ENCODE measurements around the gene ACOXL. TPM values are rescaled to one million over a fixed set of nuclear protein-coding genes. Genes with fewer than 3 reads are reported as not detected.

ACOXL gene
- total RNA-seq, 2 donors from 2014 or later = 11.7 to 12.3 TPM

- Histone ChIP-seq H3K9me3 (ENCODE audit: control insufficient read depth, low read length) (peaks cover 14% of the 10 kb centered on the region), H3K36me3 (ENCODE audit: control insufficient read depth, insufficient read depth, low read length) (no peaks in the 10 kb centered on the region), H3K4me1 (ENCODE audit: control insufficient read depth, insufficient read depth, low read length) (no peaks in the 10 kb centered on the region), H3K4me3 (ENCODE audit: low read length) (no peak overlapping the region), H3K27me3 (ENCODE audit: control insufficient read depth, insufficient read depth, low read length, poor library complexity, severe bottlenecking) (no peaks in the 10 kb centered on the region), H3K27ac (ENCODE audit: low read depth, low read length) (no peak overlapping the region), H3K9ac (ENCODE audit: extremely low read depth, low read length, poor library complexity, severe bottlenecking) (no peak overlapping the region)
- 86 to 88% methylated on average over 1 to 2 of the region's 2 CpGs for WGBS, 2 experiments (ENCODE audit: insufficient coverage in 1 of 2, insufficient read length in 1 of 2)
- Mint-ChIP-seq H3K4me3 (no peak overlapping the region), H3K27ac (no peak overlapping the region), H3K36me3 (ENCODE audit: low read depth) (peaks cover 16% of the 10 kb centered on the region), H3K27me3 (ENCODE audit: insufficient read depth) (no peaks in the 10 kb centered on the region), H3K4me1 (no peaks in the 10 kb centered on the region), H3K9me3 (peaks cover 16% of the 10 kb centered on the region)
- DNase-seq = no peak
- no peak for TF ChIP-seq CTCF (conservative IDR thresholded peaks at IDR 0.05)
Measured at GRCh38 chr2:110970201-110970600, 237.8 kb downstream of the ACOXL start.

- Histone ChIP-seq H3K9ac (ENCODE audit: extremely low read depth, low read length, poor library complexity, severe bottlenecking) (no peak overlapping the region), H3K9me3 (ENCODE audit: control insufficient read depth, low read length) (peaks cover 14% of the 10 kb centered on the region), H3K36me3 (ENCODE audit: control insufficient read depth, insufficient read depth, low read length) (no peaks in the 10 kb centered on the region), H3K4me1 (ENCODE audit: control insufficient read depth, insufficient read depth, low read length) (no peaks in the 10 kb centered on the region), H3K27ac (ENCODE audit: low read depth, low read length) (no peak overlapping the region), H3K27me3 (ENCODE audit: control insufficient read depth, insufficient read depth, low read length, poor library complexity, severe bottlenecking) (no peaks in the 10 kb centered on the region), H3K4me3 (ENCODE audit: low read length) (no peak overlapping the region)
- no peak for DNase-seq
- H3K4me3 Mint-ChIP-seq = no peak overlapping the region
- no peaks in the 10 kb centered on the region for H3K4me1 Mint-ChIP-seq
- WGBS, 2 experiments (ENCODE audit: insufficient coverage in 1 of 2, insufficient read length in 1 of 2) = 91 to 100% methylated on average over 1 to 2 of the region's 2 CpGs
- no peak overlapping the region for H3K27ac Mint-ChIP-seq
- H3K27me3 Mint-ChIP-seq (ENCODE audit: insufficient read depth) = no peaks in the 10 kb centered on the region
- peaks cover 12% of the 10 kb centered on the region for H3K36me3 Mint-ChIP-seq (ENCODE audit: low read depth)
- TF ChIP-seq CTCF (conservative IDR thresholded peaks at IDR 0.05) = no peak
- peaks cover 16% of the 10 kb centered on the region for H3K9me3 Mint-ChIP-seq
Measured at GRCh38 chr2:110971811-110972210, 239.4 kb downstream of the ACOXL start.

- Mint-ChIP-seq H3K27ac (no peak overlapping the region), H3K36me3 (ENCODE audit: low read depth) (peaks cover 12% of the 10 kb centered on the region)
Measured at GRCh38 chr2:110973262-110973661, 240.9 kb downstream of the ACOXL start.

More at GRCh38 chr2:110973262-110973661, 240.9 kb downstream of the ACOXL start:
- Mint-ChIP-seq H3K4me3 (no peak overlapping the region), H3K27me3 (ENCODE audit: insufficient read depth) (no peaks in the 10 kb centered on the region), H3K9me3 (peaks cover 16% of the 10 kb centered on the region), H3K4me1 (no peaks in the 10 kb centered on the region)
- Histone ChIP-seq H3K9ac (ENCODE audit: extremely low read depth, low read length, poor library complexity, severe bottlenecking) (no peak overlapping the region), H3K4me3 (ENCODE audit: low read length) (no peak overlapping the region), H3K9me3 (ENCODE audit: control insufficient read depth, low read length) (peaks cover 14% of the 10 kb centered on the region), H3K27me3 (ENCODE audit: control insufficient read depth, insufficient read depth, low read length, poor library complexity, severe bottlenecking) (no peaks in the 10 kb centered on the region), H3K4me1 (ENCODE audit: control insufficient read depth, insufficient read depth, low read length) (no peaks in the 10 kb centered on the region), H3K36me3 (ENCODE audit: control insufficient read depth, insufficient read depth, low read length) (no peaks in the 10 kb centered on the region), H3K27ac (ENCODE audit: low read depth, low read length) (no peak overlapping the region)
- no peak for DNase-seq
- 92% methylated on average over 2 of the region's 2 CpGs; no CpG with 5 or more reads in 1 of the 2 experiments for WGBS, 2 experiments (ENCODE audit: insufficient coverage in 1 of 2, insufficient read length in 1 of 2)
- no peak for TF ChIP-seq CTCF (conservative IDR thresholded peaks at IDR 0.05)
